Mucosa of rectum (tissue), 2 donors: Measurements from ENCODE around the gene RFX2.

ENCODE experiments used
- H3K27ac ChIP-seq, 2 donors: one replicate each; pipeline ENCODE4 v1.7.0; 2013; ENCODE audit warnings: inconsistent platforms in 2 of 2, low read depth in 2 of 2, low read length in 2 of 2
- H3K27me3 ChIP-seq, 2 donors: one replicate each; pipeline ENCODE4 v1.7.0; 2013; ENCODE audit warnings: low read length in 2 of 2; ENCODE audit not compliant: control insufficient read depth in 2 of 2, insufficient read depth in 2 of 2
- H3K36me3 ChIP-seq, 2 donors: one replicate each; pipeline ENCODE4 v1.7.0; 2013; ENCODE audit warnings: low read length in 2 of 2; ENCODE audit not compliant: control insufficient read depth in 2 of 2, insufficient read depth in 2 of 2
- H3K4me1 ChIP-seq, 2 donors: one replicate each; pipeline ENCODE4 v1.7.0; 2013; ENCODE audit warnings: low read length in 2 of 2, mild to moderate bottlenecking in 1 of 2; ENCODE audit not compliant: control insufficient read depth in 2 of 2, insufficient read depth in 2 of 2
- H3K4me3 ChIP-seq, 2 donors: one replicate each; pipeline ENCODE4 v1.7.0; 2013; ENCODE audit warnings: low read length in 2 of 2
- H3K9ac ChIP-seq, 2 donors: one replicate each; pipeline ENCODE4 v1.7.0; 2013; ENCODE audit warnings: low read length in 2 of 2, low read depth in 1 of 2, mild to moderate bottlenecking in 1 of 2
- H3K9me3 ChIP-seq, 2 donors: one replicate each; pipeline ENCODE4 v1.7.0; 2013; ENCODE audit warnings: low read length in 2 of 2; ENCODE audit not compliant: control insufficient read depth in 2 of 2
- donor health status: healthy.
- donor health status: Normal muscosa, but diverticular disease.

The RFX2 gene

DNA sequence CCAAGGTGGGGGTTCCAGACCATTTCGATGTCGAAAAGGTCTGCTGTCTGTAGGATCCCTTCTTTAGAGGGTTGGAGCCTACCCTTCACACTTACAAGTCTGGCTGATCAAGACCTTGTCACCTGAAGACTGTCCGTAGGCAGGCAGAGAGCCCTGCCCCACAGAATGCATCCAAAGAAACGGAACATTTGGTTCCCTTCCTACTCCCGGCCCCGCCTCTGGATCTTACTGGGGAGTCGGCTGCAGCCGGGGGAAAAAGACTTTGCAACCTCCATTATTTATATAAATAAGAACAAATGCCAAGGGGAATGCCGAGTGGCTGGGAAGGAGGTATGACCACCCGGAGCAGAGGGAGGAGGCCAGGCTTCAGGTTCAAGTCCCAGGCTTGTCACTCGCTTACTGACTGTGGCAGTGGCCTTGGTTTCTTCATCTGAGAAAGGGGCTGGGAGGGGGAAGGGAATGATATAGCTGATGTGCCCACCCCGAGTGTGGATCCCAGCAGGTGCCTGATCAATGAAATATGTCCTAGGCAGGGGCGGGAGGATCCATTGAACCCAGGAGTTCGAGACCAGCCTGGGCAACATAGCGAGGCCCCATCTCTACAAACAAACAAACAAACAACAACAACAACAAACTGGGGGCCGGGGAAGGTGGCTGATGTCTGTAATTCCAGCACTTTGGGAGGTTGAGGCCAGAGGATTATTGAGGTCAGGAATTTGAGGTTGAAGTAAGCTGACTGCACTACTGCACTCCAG lies 48.7 kb downstream of the RFX2 start:
- H3K9me3 ChIP-seq: no peaks in the 10 kb centered on the region
- H3K36me3 ChIP-seq: no peaks in the 10 kb centered on the region
- H3K4me1 ChIP-seq: peaks cover 64 to 69% of the 10 kb centered on the region in 2 donors
- peak overlapping the region in 1 of 2 donors; percentile 42 for H3K4me3 ChIP-seq
- H3K27ac ChIP-seq: peak overlapping the region; percentile 84 to 87
- H3K9ac ChIP-seq: peak overlapping the region; percentile 4 to 43
- no peaks in the 10 kb centered on the region for H3K27me3 ChIP-seq

DNA sequence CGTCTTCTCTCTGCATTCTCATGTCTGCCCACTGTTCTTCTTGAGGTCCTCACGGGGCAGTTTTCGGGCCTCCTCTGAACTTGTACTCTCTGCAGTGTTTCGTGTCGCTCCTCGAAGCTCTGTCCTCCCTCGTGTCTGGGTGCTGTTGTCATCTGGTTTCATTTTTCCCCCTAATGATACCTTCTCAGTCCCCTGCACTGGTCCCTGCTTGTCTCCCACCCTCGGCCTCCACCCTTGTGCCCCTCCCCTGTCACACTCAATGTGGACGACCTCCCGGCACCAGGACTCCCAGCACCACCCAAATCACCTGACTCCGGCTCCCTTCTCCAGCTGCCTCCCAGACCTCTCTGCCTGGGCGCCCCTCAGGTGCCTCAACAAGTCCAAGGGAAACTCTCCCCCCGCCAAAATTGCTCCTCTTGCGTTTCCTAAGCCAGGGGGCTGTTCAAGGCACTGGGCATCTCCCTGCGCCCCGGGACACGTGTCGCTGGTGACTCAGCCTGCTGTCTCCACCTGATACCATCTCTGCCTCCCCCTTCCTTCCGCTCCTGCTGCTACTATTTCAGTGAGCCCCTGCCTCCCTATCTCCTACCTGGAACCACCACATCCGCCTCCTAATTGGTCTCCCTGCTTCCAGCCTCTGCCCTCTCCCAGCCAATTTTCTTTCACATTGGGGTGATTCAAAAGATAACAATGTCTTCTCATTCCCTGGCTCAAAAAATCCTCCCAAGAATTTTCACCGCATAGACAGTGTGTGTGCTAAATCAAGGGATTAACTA lies 49.5 kb downstream of the RFX2 start:
- no peaks in the 10 kb centered on the region for H3K9me3 ChIP-seq
- no peaks in the 10 kb centered on the region for H3K27me3 ChIP-seq
- no peaks in the 10 kb centered on the region for H3K36me3 ChIP-seq
- H3K4me1 ChIP-seq: peaks cover 65 to 67% of the 10 kb centered on the region in 2 donors
- H3K27ac ChIP-seq: peak overlapping the region; percentile 84 to 87
- H3K4me3 ChIP-seq: no peak overlapping the region
- no peak overlapping the region for H3K9ac ChIP-seq

DNA sequence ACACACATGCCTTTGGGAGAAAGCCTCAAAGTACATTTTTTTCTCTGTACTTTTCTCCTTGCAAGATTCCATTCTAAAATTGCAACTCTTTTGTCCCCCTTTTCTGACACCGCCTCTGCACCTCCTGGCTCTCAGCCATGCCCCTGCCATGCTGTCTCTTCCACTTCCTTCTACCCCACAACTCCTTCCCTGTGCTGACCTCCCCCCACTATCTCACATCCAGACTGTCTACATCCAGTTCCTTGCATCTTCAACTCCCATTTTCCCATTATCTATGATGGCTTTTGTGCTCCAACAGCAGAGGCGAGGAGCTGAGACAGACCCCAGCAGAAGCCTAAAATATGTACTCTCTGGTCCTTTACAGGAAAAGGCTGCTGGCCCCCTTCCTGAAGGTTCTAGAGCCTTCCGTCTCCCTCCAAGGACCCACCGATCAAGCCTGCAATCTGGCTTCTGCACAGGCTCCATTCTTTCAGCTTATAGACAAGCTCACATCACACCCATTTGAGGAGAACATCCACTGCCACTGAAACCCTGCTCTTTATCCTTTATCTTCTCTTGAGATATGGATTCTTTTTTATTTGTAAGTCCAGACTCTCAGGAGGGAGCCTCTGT lies 50.2 kb downstream of the RFX2 start:
- H3K9ac ChIP-seq: no peak overlapping the region
- H3K27ac ChIP-seq: peak overlapping the region; percentile 84 to 87
- no peaks in the 10 kb centered on the region for H3K36me3 ChIP-seq
- no peak overlapping the region for H3K4me3 ChIP-seq
- H3K27me3 ChIP-seq: no peaks in the 10 kb centered on the region
- H3K4me1 ChIP-seq: peaks cover 63 to 64% of the 10 kb centered on the region in 2 donors
- H3K9me3 ChIP-seq: no peaks in the 10 kb centered on the region

DNA sequence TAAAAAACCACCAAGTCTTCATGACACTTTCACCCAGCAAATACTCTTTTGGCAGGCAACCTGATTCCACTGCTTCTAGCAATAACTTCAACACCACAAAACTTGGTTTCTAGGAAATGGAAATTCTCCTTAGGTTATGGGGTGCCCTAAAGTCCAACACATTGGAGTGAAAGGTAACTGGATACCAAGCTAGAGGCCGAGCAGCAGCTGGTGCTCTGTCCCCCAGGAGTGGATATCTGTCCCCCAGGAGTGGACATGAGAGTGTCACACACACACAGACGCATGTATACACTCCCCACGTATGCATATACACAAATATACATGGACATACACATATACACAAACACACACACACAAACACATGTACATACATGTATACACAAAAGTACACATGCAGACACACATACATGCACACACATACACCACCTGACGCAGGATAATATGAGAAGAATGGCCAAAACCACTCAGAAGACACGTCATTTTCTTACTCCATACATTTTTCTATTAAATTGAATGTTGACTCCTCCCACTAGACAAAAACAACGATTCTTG lies 50.8 kb downstream of the RFX2 start:
- H3K9me3 ChIP-seq: no peaks in the 10 kb centered on the region
- H3K27me3 ChIP-seq: no peaks in the 10 kb centered on the region
- no peak overlapping the region for H3K9ac ChIP-seq
- H3K4me3 ChIP-seq: no peak overlapping the region
- peaks cover 60 to 62% of the 10 kb centered on the region in 2 donors for H3K4me1 ChIP-seq
- H3K36me3 ChIP-seq: no peaks in the 10 kb centered on the region
- H3K27ac ChIP-seq: peak overlapping the region in 1 of 2 donors; percentile 27

DNA sequence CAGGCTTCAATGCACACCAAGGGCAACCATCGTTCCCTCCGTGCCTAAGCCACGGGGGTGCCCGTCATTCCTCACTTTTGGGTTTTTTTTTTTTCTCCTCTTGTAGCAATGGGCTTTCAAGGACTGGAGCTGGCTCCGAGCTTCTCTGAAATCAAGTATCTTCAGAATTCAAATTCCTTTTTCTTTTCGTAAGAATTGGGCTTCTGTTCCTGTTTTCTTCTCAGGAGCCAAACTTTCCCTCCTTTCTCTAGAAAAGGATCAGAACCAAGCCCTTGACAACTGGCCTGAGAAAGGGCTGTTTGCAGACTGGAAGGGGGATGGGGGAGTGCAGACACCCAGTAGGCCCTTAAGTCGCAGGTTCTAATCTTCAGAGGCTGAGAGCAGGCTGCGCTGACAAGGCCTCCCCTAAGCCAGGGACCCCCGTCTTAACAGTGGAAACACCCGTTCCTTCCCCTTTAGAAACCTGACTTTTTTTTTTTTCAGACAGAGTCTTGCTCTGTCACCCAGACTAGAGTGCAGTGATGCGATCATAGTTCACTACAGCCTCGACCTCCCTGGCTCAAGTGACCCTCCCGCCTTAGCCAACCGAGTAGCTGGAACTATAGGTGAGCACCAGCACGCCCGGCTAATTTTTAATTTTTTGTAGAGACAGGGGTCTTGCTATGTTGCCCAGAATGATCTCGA lies 51.6 kb downstream of the RFX2 start:
- Histone ChIP-seq H3K4me1 (peaks cover 54 to 57% of the 10 kb centered on the region in 2 donors), H3K4me3 (no peak overlapping the region), H3K27me3 (no peaks in the 10 kb centered on the region), H3K9me3 (no peaks in the 10 kb centered on the region), H3K36me3 (no peaks in the 10 kb centered on the region), H3K9ac (no peak overlapping the region), H3K27ac (peak overlapping the region; percentile 87 to 93)

DNA sequence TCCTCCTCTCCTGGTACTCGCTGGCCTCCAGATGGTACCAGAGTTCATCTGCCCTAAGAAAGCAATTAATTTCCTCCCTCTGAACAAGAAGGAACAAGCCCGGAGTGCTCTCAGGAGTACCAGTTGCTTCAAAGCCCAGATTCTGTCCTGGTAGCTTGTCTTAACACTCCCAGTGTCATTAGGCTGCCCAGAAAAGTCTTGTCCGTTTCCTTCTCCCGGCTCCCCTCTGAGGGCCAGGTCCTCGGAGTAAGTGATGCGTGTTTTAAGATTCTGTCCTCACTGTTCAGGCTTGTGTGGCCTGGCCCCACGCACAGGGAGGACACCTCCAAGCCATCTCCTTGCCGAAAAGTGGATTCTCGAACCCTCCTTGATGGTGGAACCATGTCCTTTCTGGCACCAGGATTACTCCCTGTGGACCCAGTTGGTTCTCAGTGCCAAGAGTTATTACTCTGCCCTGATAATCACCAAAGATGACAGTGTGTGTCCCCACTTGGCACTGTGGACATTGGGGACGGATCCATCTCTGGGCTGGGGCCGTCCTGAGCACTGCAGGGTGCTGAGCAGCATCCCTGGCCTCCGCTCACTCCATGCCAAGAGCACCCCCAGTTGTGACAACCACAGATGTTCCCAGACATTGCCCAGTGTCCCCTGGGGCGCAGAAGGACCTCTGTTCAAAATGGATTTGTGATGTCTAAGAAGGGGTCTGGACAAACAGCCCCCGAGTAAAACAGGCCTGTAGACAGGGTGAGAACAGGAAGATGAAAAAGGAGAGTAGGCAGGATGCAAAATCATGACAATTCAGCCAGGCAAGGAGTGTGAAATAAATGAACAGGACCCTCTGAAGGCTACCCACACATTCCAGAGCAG lies 52.4 kb downstream of the RFX2 start:
- Histone ChIP-seq H3K9ac (peak overlapping the region; percentile 35 to 62), H3K4me1 (peaks cover 46 to 49% of the 10 kb centered on the region in 2 donors), H3K9me3 (no peaks in the 10 kb centered on the region), H3K27ac (peak overlapping the region; percentile 87 to 93), H3K4me3 (no peak overlapping the region), H3K27me3 (no peaks in the 10 kb centered on the region), H3K36me3 (no peaks in the 10 kb centered on the region)

DNA sequence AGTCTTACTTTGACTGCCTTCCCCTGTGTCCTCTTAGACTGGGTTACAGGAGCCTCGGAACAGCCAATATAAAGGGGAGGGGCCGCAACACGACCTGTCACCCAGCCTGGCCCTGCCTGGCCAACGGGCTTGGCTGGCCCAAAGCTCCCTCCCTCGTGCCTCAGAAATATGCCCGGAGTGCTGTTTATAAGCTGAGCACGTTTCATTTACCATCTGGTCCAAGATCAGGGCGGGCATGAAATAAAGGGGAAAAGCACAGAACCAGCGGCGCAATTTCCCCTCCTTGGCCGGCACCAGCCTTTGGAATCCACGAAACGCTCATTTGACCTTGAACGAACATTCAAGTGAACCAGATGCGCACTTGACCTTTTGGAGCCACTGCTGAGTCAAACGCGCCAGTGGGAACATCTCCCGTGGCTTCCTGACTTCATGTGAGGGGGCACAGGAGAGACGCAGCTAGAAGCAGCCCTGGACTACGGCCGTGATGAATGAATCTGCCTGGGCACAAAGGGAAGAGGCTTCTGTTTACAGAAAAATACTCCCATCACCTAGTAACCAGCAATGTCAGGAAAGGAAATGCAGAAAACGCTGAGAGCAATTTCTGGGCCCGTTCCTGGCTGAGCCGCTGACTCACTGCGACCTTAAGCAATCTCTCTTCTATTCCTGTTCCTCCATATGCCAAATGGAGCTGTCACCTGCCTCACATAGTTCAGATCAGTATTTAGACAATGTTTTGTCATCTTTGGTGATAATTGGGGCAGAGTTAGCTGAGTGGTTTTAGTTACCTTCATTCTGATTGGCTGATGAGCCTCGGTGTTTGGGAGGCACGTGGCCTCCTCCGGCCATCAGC lies 53.3 kb downstream of the RFX2 start:
- Histone ChIP-seq H3K27ac (peak overlapping the region; percentile 87 to 93), H3K9ac (peak overlapping the region; percentile 42 to 62), H3K4me1 (peaks cover 38 to 41% of the 10 kb centered on the region in 2 donors), H3K27me3 (no peaks in the 10 kb centered on the region), H3K4me3 (peak overlapping the region; percentile 52 to 53), H3K36me3 (no peaks in the 10 kb centered on the region), H3K9me3 (no peaks in the 10 kb centered on the region)

DNA sequence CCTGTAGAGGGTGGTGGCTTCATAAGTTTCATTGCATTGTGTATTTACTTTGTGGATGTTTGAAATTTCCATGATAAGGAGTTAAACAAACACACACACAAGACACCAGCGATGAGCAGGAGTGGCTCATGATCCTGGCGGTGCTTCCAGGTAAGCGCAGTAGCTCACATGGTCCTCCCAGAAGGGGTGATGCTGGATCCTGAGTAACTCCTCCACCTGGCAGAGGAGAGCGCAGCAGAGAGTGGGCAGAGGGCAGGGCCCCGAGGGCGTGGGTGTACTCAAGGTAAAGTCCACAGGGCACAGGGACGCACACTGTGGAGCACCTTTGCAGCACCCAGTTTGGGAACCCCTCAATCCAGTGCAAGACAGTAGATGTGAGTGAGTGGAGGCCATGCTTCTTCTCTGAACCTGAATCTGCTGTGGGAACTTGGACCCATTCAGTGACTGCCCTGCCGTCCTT lies 54.0 kb downstream of the RFX2 start:
- H3K4me3 ChIP-seq: peak overlapping the region; percentile 52 to 53

More for the DNA sequence above, 54.0 kb downstream of the RFX2 start:
- H3K9me3 ChIP-seq: no peaks in the 10 kb centered on the region
- no peaks in the 10 kb centered on the region for H3K27me3 ChIP-seq
- H3K4me1 ChIP-seq: peaks cover 33 to 35% of the 10 kb centered on the region in 2 donors
- H3K27ac ChIP-seq: peak overlapping the region; percentile 87 to 93
- H3K36me3 ChIP-seq: no peaks in the 10 kb centered on the region
- peak overlapping the region; percentile 7 to 62 for H3K9ac ChIP-seq
